HG02588 (cell line): ENCODE data around the gene SDC4.

Experiments
- ATAC-seq: cut with Tn5 transposase; IDR thresholded peaks from one replicate; pipeline ENCODE4 v1.9.1; 2021; ENCODE audit warnings: mild to moderate bottlenecking, moderate library complexity; ENCODE audit not compliant: unreplicated experiment

The SDC4 gene

GRCh38 chr20:45322952-45323383, 25.3 kb downstream of the SDC4 start:
- ATAC-seq = no peak

GRCh38 chr20:45320948-45321595, 27.2 kb downstream of the SDC4 start:
- ATAC-seq = no peak

GRCh38 chr20:45318948-45319347, 29.3 kb downstream of the SDC4 start:
- ATAC-seq = no peak

- no peak for ATAC-seq
Observed at GRCh38 chr20:45318386-45318939, 29.8 kb downstream of the SDC4 start.

DNA sequence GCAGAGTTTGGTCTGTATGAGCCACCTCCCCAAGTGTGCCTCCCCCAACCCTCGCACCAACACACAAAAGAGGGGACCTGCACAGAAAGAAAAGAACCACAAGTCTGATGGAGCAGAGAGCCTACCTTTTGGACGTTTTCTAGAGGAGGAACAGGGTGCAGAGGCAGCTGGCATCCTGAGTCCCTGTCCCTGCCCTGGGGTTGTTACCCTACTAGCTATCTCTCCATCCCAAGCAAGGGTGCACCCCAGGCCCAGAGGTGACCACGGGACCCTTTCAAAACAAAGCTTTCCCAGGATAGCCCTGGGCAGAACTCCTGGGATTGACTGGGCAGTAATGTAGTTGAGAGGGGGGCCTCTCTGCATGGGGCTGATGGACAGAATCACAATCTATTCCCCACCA, 30.4 kb downstream of the SDC4 start:
- no peak for ATAC-seq

GRCh38 chr20:45316150-45317080, 31.8 kb downstream of the SDC4 start:
- ATAC-seq = no peak

DNA sequence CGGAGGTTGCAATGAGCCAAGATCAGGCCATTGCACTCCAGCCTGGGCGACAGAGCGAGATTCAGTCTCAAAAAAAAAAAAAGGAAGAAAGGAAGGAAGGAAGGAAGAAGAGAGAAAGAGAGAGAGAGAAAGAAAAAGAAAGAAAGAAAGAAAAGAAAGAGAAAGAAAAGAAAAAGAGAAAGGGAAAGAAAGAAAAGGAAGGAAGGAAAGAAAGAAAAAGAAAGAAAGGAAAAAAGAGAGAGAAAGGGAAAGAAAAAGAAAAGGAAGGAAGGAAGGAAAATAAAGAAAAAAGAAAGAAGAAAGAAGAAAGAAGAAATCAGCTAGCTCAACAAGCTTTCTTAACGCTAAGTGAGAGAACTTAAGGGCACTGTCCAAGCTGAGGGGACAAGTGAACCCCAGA, 32.6 kb downstream of the SDC4 start:
- ATAC-seq = no peak

DNA sequence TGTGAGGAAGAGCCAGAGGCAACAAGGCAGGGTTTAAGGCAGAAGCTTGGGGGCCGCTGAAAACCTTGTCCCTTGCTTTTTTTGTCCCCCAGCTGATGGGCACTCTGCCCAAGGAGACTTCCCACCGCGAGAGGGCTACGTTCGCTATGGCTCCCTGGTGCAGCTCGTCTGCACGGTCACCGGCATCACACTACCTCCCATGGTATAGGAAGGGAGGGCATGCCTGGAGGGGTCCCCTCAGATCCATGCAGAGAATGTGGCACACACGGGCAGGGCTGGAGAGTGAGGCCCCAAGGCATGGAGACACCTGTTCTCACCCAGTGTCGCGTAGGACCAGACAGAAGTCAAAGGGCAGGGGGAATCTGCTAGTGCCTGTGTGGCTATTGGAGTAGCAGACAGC, 34.3 kb downstream of the SDC4 start:
- ATAC-seq = no peak

- ATAC-seq = no peak
Observed at GRCh38 chr20:45313065-45313695, 35.0 kb downstream of the SDC4 start.

GRCh38 chr20:45312241-45312640, 36.0 kb downstream of the SDC4 start:
- no peak for ATAC-seq

- no peak for ATAC-seq
Observed at GRCh38 chr20:45311589-45312211, 36.5 kb downstream of the SDC4 start.

DNA sequence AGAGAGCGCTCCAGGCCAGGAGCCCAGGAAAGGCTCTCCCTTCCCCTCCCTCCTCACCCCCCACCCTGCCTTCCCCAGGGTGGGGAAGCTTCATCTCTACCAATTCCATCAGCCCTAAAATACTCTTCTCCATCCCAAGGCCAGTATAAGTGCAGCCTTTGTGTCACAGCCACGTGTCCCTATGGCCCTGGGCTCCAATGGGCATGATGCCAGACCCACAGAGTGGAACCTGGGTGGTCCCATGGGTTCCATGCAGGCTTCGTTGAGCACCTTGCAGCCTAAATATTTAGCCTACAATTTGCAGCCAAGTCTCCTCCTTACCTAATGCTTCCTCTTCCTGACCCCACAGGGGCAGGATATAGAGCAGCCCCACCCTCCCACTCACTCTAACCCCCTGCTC, 39.1 kb downstream of the SDC4 start:
- ATAC-seq = no peak

- no peak for ATAC-seq
Observed at GRCh38 chr20:45308117-45308778, 40.0 kb downstream of the SDC4 start, which contains the start of gene MATN4. Gene MATN4, minus strand, starts transcription at chr20:45308299. Its CDS starts 2,717 bp downstream, at chr20:45305582.

GRCh38 chr20:45307076-45307640, 41.1 kb downstream of the SDC4 start:
- ATAC-seq = no peak

DNA sequence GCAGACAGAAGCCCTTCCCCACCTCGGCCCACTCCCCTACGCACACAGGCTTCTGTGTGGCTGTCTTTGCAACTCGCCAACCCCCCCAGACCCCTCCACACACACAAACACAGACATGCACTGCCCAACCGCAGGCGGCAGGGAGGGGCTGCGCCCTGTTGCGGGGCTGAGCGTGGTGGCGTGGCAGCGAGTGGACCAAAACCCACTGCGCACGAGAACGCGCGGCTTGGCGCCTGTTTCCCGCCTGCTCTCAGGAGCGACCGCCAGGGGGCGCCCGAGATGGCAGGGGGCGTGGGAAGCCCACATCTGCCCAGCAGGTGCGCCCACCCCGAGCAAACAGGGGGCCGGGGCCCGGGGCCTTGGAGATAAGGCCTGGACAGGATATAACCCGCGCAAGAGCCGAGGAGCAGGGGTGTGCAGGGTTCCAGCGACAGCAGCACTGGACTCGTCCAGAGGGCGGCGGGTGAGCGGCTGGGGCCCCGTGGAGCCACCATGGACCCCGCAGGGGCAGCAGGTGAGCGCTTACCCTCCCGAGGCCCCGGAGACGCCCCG, 41.7 kb downstream of the SDC4 start, which contains the start of gene RBPJL:
Gene RBPJL (plus strand): TSS at position 410 of the 552 bp plus-strand sequence. CDS start 83 bp downstream, at position 493.
- ATAC-seq = no peak

- no peak for ATAC-seq
Observed at GRCh38 chr20:45305262-45305661, 43.0 kb downstream of the SDC4 start.

DNA sequence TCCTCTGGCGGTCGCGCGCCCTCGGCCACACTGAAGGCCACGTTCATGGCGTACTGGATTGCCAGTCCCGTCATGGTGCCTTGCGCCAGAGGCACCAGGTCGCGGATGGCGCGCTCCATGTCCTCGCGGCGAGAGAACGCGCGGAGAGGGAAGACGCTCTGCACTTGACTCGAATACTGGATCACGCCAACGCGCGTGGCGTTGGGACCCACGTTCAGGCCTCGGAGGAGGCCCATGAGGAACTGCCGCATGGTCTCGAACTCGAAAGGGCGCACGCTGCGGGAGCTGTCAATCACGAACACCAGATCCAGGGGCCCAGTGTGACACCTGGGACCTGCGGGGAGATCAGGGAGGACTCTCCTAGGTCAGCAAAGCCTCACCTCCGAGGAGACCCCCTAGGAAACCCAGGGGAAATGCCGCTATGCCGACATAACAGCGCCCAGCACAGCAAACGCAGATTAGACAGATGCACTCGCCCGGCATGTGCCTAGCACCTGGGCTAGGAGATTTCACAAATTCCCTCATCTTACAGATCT, 43.7 kb downstream of the SDC4 start:
- no peak for ATAC-seq

GRCh38 chr20:45303586-45304463, 44.4 kb downstream of the SDC4 start:
- no peak for ATAC-seq
